Astrocyte (in vitro differentiated cells and primary cell): ENCODE measurements around the gene HSP90AA1.

ENCODE experiments used
- EZH2 ChIP-seq: IDR thresholded peaks from 2 replicates; pipeline ENCODE4 v1.6.1; 2012; ENCODE audit warnings: mild to moderate bottlenecking, low read length, inconsistent platforms; ENCODE audit not compliant: insufficient read depth
- TF ChIP-seq, protein P1 (sequence below): IDR thresholded peaks from 2 replicates; pipeline ENCODE4 v1.5.1; 2011; ENCODE audit warnings: low read depth, mild to moderate bottlenecking, inconsistent platforms, low read length, moderate library complexity; ENCODE audit not compliant: insufficient read depth

DNA sequence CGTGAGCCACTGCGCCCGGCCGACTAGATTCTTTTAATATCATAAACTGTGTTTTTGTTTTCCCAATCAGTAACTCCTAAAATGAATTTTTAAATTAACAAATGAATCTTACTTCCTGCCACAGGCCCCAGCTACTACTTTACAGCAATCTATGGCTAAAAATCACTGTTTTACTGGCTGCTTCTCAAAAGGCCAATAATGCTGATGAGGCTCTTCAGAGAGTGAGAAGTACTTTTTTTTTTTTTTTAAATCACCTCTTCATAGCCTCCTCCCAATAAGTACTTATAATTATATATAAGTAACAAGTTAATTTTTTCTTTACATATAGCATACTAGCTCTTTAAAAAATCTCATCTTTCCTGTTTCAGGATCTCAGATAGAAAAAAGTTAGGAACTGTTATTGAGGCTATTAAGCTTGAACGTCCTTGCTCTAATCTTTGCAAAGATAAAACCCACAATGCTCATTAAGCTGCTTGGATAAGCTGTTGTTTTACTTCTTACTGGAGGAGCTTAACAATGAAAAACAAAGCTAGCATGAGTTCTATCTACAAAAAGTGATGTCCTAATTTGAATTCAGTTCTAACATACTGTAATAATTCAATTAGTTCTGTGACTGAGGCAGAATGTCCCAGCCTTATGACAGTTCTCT, 40.1 kb upstream of the HSP90AA1 start:
- TF ChIP-seq, protein P1, sequence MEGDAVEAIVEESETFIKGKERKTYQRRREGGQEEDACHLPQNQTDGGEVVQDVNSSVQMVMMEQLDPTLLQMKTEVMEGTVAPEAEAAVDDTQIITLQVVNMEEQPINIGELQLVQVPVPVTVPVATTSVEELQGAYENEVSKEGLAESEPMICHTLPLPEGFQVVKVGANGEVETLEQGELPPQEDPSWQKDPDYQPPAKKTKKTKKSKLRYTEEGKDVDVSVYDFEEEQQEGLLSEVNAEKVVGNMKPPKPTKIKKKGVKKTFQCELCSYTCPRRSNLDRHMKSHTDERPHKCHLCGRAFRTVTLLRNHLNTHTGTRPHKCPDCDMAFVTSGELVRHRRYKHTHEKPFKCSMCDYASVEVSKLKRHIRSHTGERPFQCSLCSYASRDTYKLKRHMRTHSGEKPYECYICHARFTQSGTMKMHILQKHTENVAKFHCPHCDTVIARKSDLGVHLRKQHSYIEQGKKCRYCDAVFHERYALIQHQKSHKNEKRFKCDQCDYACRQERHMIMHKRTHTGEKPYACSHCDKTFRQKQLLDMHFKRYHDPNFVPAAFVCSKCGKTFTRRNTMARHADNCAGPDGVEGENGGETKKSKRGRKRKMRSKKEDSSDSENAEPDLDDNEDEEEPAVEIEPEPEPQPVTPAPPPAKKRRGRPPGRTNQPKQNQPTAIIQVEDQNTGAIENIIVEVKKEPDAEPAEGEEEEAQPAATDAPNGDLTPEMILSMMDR = no peak
- no peak for TF ChIP-seq EZH2
